Central memory CD8-positive, alpha-beta T cell (primary cell): ENCODE results near the gene ZNF765.
"Not testable (repeated sequence)": the region's sequence is repeated elsewhere in the genome, so short reads cannot be mapped to it uniquely, and the experiment has no call there.

Source experiments
- ATAC-seq: fragments of 150-1000 bp; cut with Tn5 transposase; replicated peaks from 2 replicates; pipeline ENCODE4 v1.10.0; 2022; ENCODE audit warnings: mild to moderate bottlenecking, moderate FRiP score, moderate number of reproducible peaks; ENCODE audit not compliant: poor library complexity, severe bottlenecking; ENCODE audit errors: extremely low read depth
- DNase-seq, 2 donors: peaks; one replicate each; pipeline ENCODE4 v3.0.0; 2021; ENCODE audit warnings: low spot score in 2 of 2
- H3K27ac Mint-ChIP-seq: one replicate; pipeline ENCODE4 v1.8.0; 2022; ENCODE audit warnings: low read depth, mild to moderate bottlenecking, moderate library complexity, mixed read lengths
- H3K27me3 Mint-ChIP-seq: one replicate; pipeline ENCODE4 v1.8.0; 2022; ENCODE audit warnings: mixed read lengths
- H3K36me3 Mint-ChIP-seq: one replicate; pipeline ENCODE4 v1.8.0; 2022; ENCODE audit warnings: mild to moderate bottlenecking, moderate library complexity, mixed read lengths; ENCODE audit not compliant: insufficient read depth
- H3K4me1 Mint-ChIP-seq: one replicate; pipeline ENCODE4 v1.8.0; 2022; ENCODE audit warnings: mixed read lengths
- H3K4me3 Mint-ChIP-seq: one replicate; pipeline ENCODE4 v1.8.0; 2022; ENCODE audit warnings: mild to moderate bottlenecking, moderate library complexity, mixed read lengths
- H3K9me3 Mint-ChIP-seq: one replicate; pipeline ENCODE4 v1.8.0; 2022; ENCODE audit warnings: mixed read lengths

Gene ZNF765

DNA sequence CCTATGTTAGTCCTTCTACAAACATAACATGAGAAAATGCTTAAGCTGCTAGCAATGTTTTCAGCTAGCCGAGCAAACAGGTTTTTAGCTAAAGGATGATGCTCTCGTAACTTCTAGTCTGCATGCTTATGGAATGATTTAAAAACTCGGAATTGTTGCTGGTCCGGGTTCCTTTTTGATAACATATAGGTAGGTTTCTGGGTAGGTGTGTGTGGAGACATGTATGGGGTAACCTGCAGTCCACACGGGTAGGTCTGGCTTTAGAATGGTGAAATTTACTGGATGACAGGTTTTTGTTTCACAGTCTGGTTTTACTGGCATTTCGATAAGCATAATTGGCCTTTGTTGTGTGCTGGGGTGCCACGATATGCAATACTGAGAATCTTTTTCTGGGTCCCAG is 77.0 kb downstream of the ZNF765 start:
- no peak for ATAC-seq
- Mint-ChIP-seq H3K4me3 (no peak overlapping the region), H3K36me3 (peaks cover 12% of the 10 kb centered on the region), H3K4me1 (peaks cover 32% of the 10 kb centered on the region), H3K27me3 (no peaks in the 10 kb centered on the region), H3K27ac (no peak overlapping the region), H3K9me3 (peaks cover 4% of the 10 kb centered on the region)
- DNase-seq, result no peak

- H3K27me3 Mint-ChIP-seq, DNase-seq, H3K4me3 Mint-ChIP-seq, ATAC-seq, H3K27ac Mint-ChIP-seq: not testable (repeated sequence)
- H3K36me3 Mint-ChIP-seq, result peaks cover 22% of the 10 kb centered on the region
- H3K4me1 Mint-ChIP-seq, result peaks cover 20% of the 10 kb centered on the region
- H3K9me3 Mint-ChIP-seq, result peaks cover 12% of the 10 kb centered on the region
These were observed 79.9 kb downstream of the ZNF765 start for GRCh38 chr19:53474832-53475231.

DNA sequence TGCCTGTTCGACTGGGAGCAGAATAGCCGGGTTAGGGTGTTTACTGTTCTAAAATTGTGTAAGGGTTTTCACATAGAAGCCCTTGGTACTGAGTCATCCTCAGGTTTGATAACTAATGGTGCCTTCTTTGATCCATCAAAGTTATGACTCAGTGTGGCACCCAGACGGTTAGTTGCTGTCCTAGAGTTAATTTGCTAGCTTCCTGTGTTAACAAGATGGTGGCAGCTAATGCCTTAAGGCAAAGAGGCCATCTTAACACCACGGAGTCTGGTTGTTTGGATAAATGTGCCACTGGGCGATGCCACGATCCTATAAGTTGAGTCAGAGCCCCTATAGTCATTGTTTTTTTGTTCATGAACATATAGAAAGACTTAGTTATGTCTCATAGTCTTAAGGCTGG is 80.5 kb downstream of the ZNF765 start:
- H3K4me3 Mint-ChIP-seq, ATAC-seq, H3K27ac Mint-ChIP-seq, H3K27me3 Mint-ChIP-seq, DNase-seq: not testable (repeated sequence)
- Mint-ChIP-seq H3K36me3 (peaks cover 23% of the 10 kb centered on the region), H3K9me3 (peaks cover 14% of the 10 kb centered on the region), H3K4me1 (peaks cover 15% of the 10 kb centered on the region)
